SK-N-SH (cell line): ENCODE measurements around the gene ANKRD31. TPM values are rescaled to one million over a fixed set of nuclear protein-coding genes. Genes with fewer than 3 reads are reported as not detected.
A peak's percentile ranks its signal among the peaks of the same experiment; 100 is the strongest.
"Not testable (repeated sequence)": the region's sequence is repeated elsewhere in the genome, so short reads cannot be mapped to it uniquely, and the experiment has no call there.

Experiments
- CTCF ChIA-PET: fragments of 300-600, 350-600 bp; formaldehyde crosslinking; extraction: SDS; loops from one replicate; lab custom pipeline; 2021; lab: Yijun Ruan, JAX
- POLR2A ChIA-PET: fragments of 350-600 bp; sonication (Branson Sonifier 250); formaldehyde crosslinking; extraction: SDS; loops from one replicate; lab custom pipeline; 2020; ENCODE audit warnings: antibody characterized with exemption, inconsistent platforms; lab: Yijun Ruan, JAX
- DNase-seq: peaks from one replicate; pipeline ENCODE4 v3.0.0; 2012
- H2AFZ ChIP-seq: fragments of 200-600 bp; sonication (generic); 2 replicates; pipeline ENCODE4 v1.8.1; 2016; ENCODE audit warnings: antibody characterized with exemption, mild to moderate bottlenecking, low read depth
- H3F3A ChIP-seq: fragments of 200-600 bp; sonication (generic); replicated peaks from 2 replicates; pipeline ENCODE3; 2016; ENCODE audit warnings: antibody characterized with exemption, mild to moderate bottlenecking; ENCODE audit not compliant: insufficient read depth
- H3K27ac ChIP-seq, 2 experiments: fragments of 200-500 bp in 1 of 2; fragments of 200-600 bp in 1 of 2; sonication (Bioruptor generic) in 1 of 2; sonication (generic), shearing (Covaris generic) in 1 of 2; 2 replicates each; pipeline versions ENCODE4 v1.5.1 to v1.6.1; 2014 to 2016; ENCODE audit warnings: low read depth in 2 of 2, inconsistent platforms in 1 of 2, low read length in 1 of 2, mild to moderate bottlenecking in 1 of 2, mixed read lengths in 1 of 2
- H3K27me3 ChIP-seq: fragments of 200-600 bp; sonication (generic), shearing (Covaris generic); 2 replicates; pipeline ENCODE4 v1.6.1; 2016; ENCODE audit warnings: mixed run types; ENCODE audit not compliant: insufficient read depth
- H3K36me3 ChIP-seq, 2 experiments: fragments of 200-500 bp in 1 of 2; fragments of 200-600 bp in 1 of 2; sonication (Bioruptor generic) in 1 of 2; sonication (generic) in 1 of 2; replicated peaks in 1 of 2; 2 replicates each; pipeline versions ENCODE3 to v1.5.1; 2014 to 2016; ENCODE audit warnings: low read length in 1 of 2, mild to moderate bottlenecking in 1 of 2; ENCODE audit not compliant: insufficient read depth in 2 of 2, control insufficient read depth in 1 of 2
- H3K4me1 ChIP-seq, 2 experiments: fragments of 200-500 bp in 1 of 2; fragments of 200-600 bp in 1 of 2; sonication (Bioruptor generic) in 1 of 2; sonication (generic), shearing (Covaris generic) in 1 of 2; 2 replicates each; pipeline versions ENCODE4 v1.5.1 to v1.6.1; 2014 to 2016; ENCODE audit warnings: low read depth in 1 of 2, low read length in 1 of 2, mixed run types in 1 of 2; ENCODE audit not compliant: insufficient read depth in 2 of 2, control insufficient read depth in 1 of 2
- H3K4me2 ChIP-seq: fragments of 200-600 bp; sonication (generic), shearing (Covaris generic); 2 replicates; pipeline ENCODE4 v1.6.1; 2017; ENCODE audit warnings: mixed run types
- H3K4me3 ChIP-seq, 2 experiments: fragments of 200-500 bp in 1 of 2; fragments of 200-600 bp in 1 of 2; sonication (Bioruptor generic) in 1 of 2; sonication (generic), shearing (Covaris generic) in 1 of 2; 2 replicates each; pipeline versions ENCODE4 v1.5.1 to v1.8.1; 2014 to 2016; ENCODE audit warnings: low read depth in 2 of 2, inconsistent platforms in 1 of 2, low read length in 1 of 2, mild to moderate bottlenecking in 1 of 2, mixed read lengths in 1 of 2, moderate library complexity in 1 of 2
- H3K79me2 ChIP-seq: fragments of 200-600 bp; sonication (generic); 2 replicates; pipeline ENCODE4 v1.8.1; 2017; ENCODE audit warnings: mild to moderate bottlenecking; ENCODE audit not compliant: insufficient read depth
- H3K9ac ChIP-seq: fragments of 200-600 bp; sonication (generic); 2 replicates; pipeline ENCODE4 v1.6.1; 2017; ENCODE audit warnings: mixed run types
- H3K9me2 ChIP-seq: fragments of 200-600 bp; sonication (generic); 2 replicates; pipeline ENCODE4 v1.6.1; 2017; ENCODE audit warnings: mixed run types
- H3K9me3 ChIP-seq: fragments of 200-600 bp; sonication (generic); 2 replicates; pipeline ENCODE4 v1.6.1; 2017; ENCODE audit warnings: mixed run types, mild to moderate bottlenecking, moderate library complexity
- H4K20me1 ChIP-seq: fragments of 200-600 bp; sonication (generic); 2 replicates; pipeline ENCODE4 v1.6.1; 2017; ENCODE audit warnings: mild to moderate bottlenecking, mixed run types; ENCODE audit not compliant: insufficient read depth
- CHD2 ChIP-seq: fragments of 150-350 bp; IDR thresholded peaks from 2 replicates; pipeline ENCODE4 v1.6.1; 2018; ENCODE audit warnings: low read length; ENCODE audit not compliant: partially characterized antibody
- CTCF ChIP-seq: fragments of 200-600 bp; sonication (generic); IDR thresholded peaks from 2 replicates; pipeline ENCODE4 v1.6.1; 2017; ENCODE audit warnings: antibody characterized with exemption, mild to moderate bottlenecking, moderate library complexity
- ELF1 ChIP-seq: IDR thresholded peaks from 2 replicates; pipeline ENCODE4 v1.4.0; 2012
- GABPA ChIP-seq: IDR thresholded peaks from 2 replicates; pipeline ENCODE4 v1.4.0; 2012; ENCODE audit warnings: low read depth, mild to moderate bottlenecking
- GATA2 ChIP-seq: sonication (generic); formaldehyde crosslinking; IDR thresholded peaks from 2 replicates; pipeline ENCODE4 v1.5.0; 2020; ENCODE audit warnings: mild to moderate bottlenecking, missing genetic modification reagents
- IRF3 ChIP-seq: fragments of 150-350 bp; IDR thresholded peaks from 2 replicates; pipeline ENCODE4 v1.6.1; 2016; ENCODE audit warnings: mild to moderate bottlenecking, low read depth, low read length
- MEF2A ChIP-seq: IDR thresholded peaks from 2 replicates; pipeline ENCODE4 v1.4.0; 2012; ENCODE audit warnings: low read depth, borderline replicate concordance
- NRF1 ChIP-seq: IDR thresholded peaks from 2 replicates; pipeline ENCODE4 v1.6.1; 2012; ENCODE audit warnings: low read depth, mild to moderate bottlenecking, low read length
- RCOR1 ChIP-seq: fragments of 150-350 bp; IDR thresholded peaks from 2 replicates; pipeline ENCODE4 v1.6.1; 2017; ENCODE audit warnings: antibody characterized with exemption, low read length
- RFX5 ChIP-seq: IDR thresholded peaks from 2 replicates; pipeline ENCODE4 v1.6.1; 2012; ENCODE audit warnings: mild to moderate bottlenecking, improper control_type of control experiment, low read length
- RXRA ChIP-seq: IDR thresholded peaks from 2 replicates; pipeline ENCODE4 v1.4.0; 2012; ENCODE audit warnings: low read depth, mild to moderate bottlenecking, borderline replicate concordance
- SMC3 ChIP-seq: IDR thresholded peaks from 2 replicates; pipeline ENCODE4 v1.6.1; 2012; ENCODE audit warnings: low read depth, low read length, improper control_type of control experiment
- WGBS: methylation state at CpG from one replicate; pipeline ENCODE4 v1.1.6; 2017; ENCODE audit warnings: low lambda C conversion rate; 5-methylcytosine and 5-hydroxymethylcytosine counted together
- polyA plus RNA-seq, 3 experiments: library from polyadenylated mRNA; depleted of rRNA; stranded (reverse); fragments of >200 nt; gene quantifications; 2 replicates each; pipeline ENCODE4 v1.2.3, GENCODE V29; 2012

The ANKRD31 gene
- polyA plus RNA-seq, 1 of the 3 experiments (the other 2 are of a cell fraction), result 0.05 TPM

- Histone ChIP-seq H3K4me3 (no peak overlapping the region), H2AFZ (no peak overlapping the region), H3K27me3 (no peaks in the 10 kb centered on the region), H3K4me2 (no peak overlapping the region), H3K27ac (no peak overlapping the region), H3K36me3 (no peaks in the 10 kb centered on the region), H4K20me1 (no peaks in the 10 kb centered on the region), H3K4me1 (no peaks in the 10 kb centered on the region; a peak in 1 of 4 replicates), H3F3A (no peaks in the 10 kb centered on the region), H3K9me3 (no peaks in the 10 kb centered on the region), H3K79me2 (no peaks in the 10 kb centered on the region), H3K9ac (no peak overlapping the region), H3K9me2 (no peaks in the 10 kb centered on the region)
- ChIA-PET CTCF (no interaction called here), POLR2A (no interaction called here)
- DNase-seq, result peak; percentile 7
- TF ChIP-seq SMC3 (no peak), CTCF (no peak), RFX5 (no peak), GATA2 (CRISPR knock-in tag) (peak; percentile 37; the same call in 1 of the 2 replicates), MEF2A (no peak), ELF1 (no peak), RCOR1 (peak; percentile 30; the same call in 1 of the 2 replicates)
These were observed 98.0 kb downstream of the ANKRD31 start for GRCh38 chr5:75138689-75139088.

GRCh38 chr5:75130818-75131349 is 105.8 kb downstream of the ANKRD31 start:
- CTCF ChIA-PET, result no interaction called here
- 56% methylated on average over 10 of the region's 21 CpGs for WGBS
- H3K9me2 ChIP-seq, result no peaks in the 10 kb centered on the region
- no peaks in the 10 kb centered on the region for H3F3A ChIP-seq
- no peak for DNase-seq
- TF ChIP-seq GABPA, result no peak
- no peak for TF ChIP-seq CHD2
- TF ChIP-seq RCOR1, result no peak
- TF ChIP-seq NRF1, result no peak
- H3K4me2 ChIP-seq, result no peak overlapping the region
- no peaks in the 10 kb centered on the region for H3K36me3 ChIP-seq
- H3K9ac ChIP-seq, result no peak overlapping the region
- no peak overlapping the region for H3K27ac ChIP-seq
- no peak overlapping the region for H2AFZ ChIP-seq
- no peaks in the 10 kb centered on the region for H3K9me3 ChIP-seq
- H3K4me1 ChIP-seq, result no peaks in the 10 kb centered on the region
- no peak overlapping the region for H3K4me3 ChIP-seq
- POLR2A ChIA-PET, result no interaction called here
- no peaks in the 10 kb centered on the region for H4K20me1 ChIP-seq
- H3K79me2 ChIP-seq, result no peaks in the 10 kb centered on the region
- H3K27me3 ChIP-seq, result no peaks in the 10 kb centered on the region

GRCh38 chr5:75116856-75117255 is 119.8 kb downstream of the ANKRD31 start:
- no peak for TF ChIP-seq RXRA
- no peak for TF ChIP-seq IRF3
- no peak for TF ChIP-seq ELF1
- Histone ChIP-seq H3K27me3 (no peaks in the 10 kb centered on the region), H4K20me1 (no peaks in the 10 kb centered on the region), H3K4me3 (no peak overlapping the region), H3F3A (no peaks in the 10 kb centered on the region), H3K4me2 (no peak overlapping the region), H3K27ac (no peak overlapping the region), H3K9ac (no peak overlapping the region), H3K36me3 (no peaks in the 10 kb centered on the region), H2AFZ (no peak overlapping the region), H3K4me1 (no peaks in the 10 kb centered on the region), H3K9me3 (no peaks in the 10 kb centered on the region), H3K9me2 (no peaks in the 10 kb centered on the region), H3K79me2 (no peaks in the 10 kb centered on the region)
- POLR2A ChIA-PET, result no interaction called here
- no peak for DNase-seq
- CTCF ChIA-PET, result no interaction called here

- DNase-seq, H3K9ac ChIP-seq, H3K79me2 ChIP-seq, H3K4me1 ChIP-seq, H3F3A ChIP-seq, POLR2A ChIA-PET, H3K9me2 ChIP-seq, H2AFZ ChIP-seq, H3K4me2 ChIP-seq, H3K9me3 ChIP-seq, H3K4me3 ChIP-seq, H3K27me3 ChIP-seq, H3K27ac ChIP-seq, H3K36me3 ChIP-seq, H4K20me1 ChIP-seq: not testable (repeated sequence)
- CTCF ChIA-PET, result interaction anchor here (1.4 kb wide), 1 partner anchor 10 kb away, joined by 3 read pairs; no protein-coding TSS in a partner anchor
- 44% methylated on average over 1 of the region's 1 CpG for WGBS
These were observed 122.4 kb downstream of the ANKRD31 start for GRCh38 chr5:75114311-75114710.
